ENCODE data around the gene DUT. TPM values are rescaled to one million over a fixed set of nuclear protein-coding genes. Genes with fewer than 3 reads are reported as not detected.
A peak's percentile ranks its signal among the peaks of the same experiment; 100 is the strongest.

Gene DUT
- total and polyA plus RNA-seq, 9 of the 15 experiments (the other 6 are each of a cell fraction or from before 2014, with no cell fraction given) = 13.9 to 235 (median 94.9) TPM

GRCh38 chr15:48331796-48332641 lies 790 bp downstream of the DUT start (continued):
- TF ChIP-seq SIX5 (IDR thresholded peaks at IDR 0.05; ENCODE audit: borderline replicate concordance in 1 of 2, insufficient read depth in 1 of 2, low read depth in 1 of 2, low read length in 2 of 2) = peak in 1 of 2 experiments; percentile 29; a peak in 1 of 4 replicates
- peak; percentile 28; the same call in 1 of the 2 replicates for TF ChIP-seq EGR1 (conservative IDR thresholded peaks at IDR 0.05)
- no peak for TF ChIP-seq MTA1 (IDR thresholded peaks at IDR 0.05; ENCODE audit: borderline replicate concordance)
- no peak for TF ChIP-seq SRF (CRISPR knock-in tag; IDR thresholded peaks at IDR 0.05)
- no peak for TF ChIP-seq MCM5 (IDR thresholded peaks at IDR 0.05; ENCODE audit: low read depth)
- TF ChIP-seq ETS1 (conservative IDR thresholded peaks at IDR 0.05; ENCODE audit: control insufficient read depth, low read depth, low read length) = 0 out of 2 replicates have a peak, but pooled peaks have one; percentile 14
- TF ChIP-seq POLR2AphosphoS5 (IDR thresholded peaks at IDR 0.05; ENCODE audit: control insufficient read depth, insufficient read depth, low read depth, low read length) = peak; percentile 52; the same call in 1 of the 2 replicates
- peak; percentile 46 for TF ChIP-seq NKRF (IDR thresholded peaks at IDR 0.05; ENCODE audit: borderline replicate concordance)
- peak; percentile 9 to 76; a peak in 1 of 4 replicates for TF ChIP-seq MAZ (CRISPR knock-in tag; conservative IDR thresholded peaks at IDR 0.05 in 1 of 2, IDR thresholded peaks at IDR 0.05 in 1 of 2)
- TF ChIP-seq RB1 (IDR thresholded peaks at IDR 0.05; ENCODE audit: low read depth) = peak; percentile 100
- no peak for TF ChIP-seq RREB1 (CRISPR knock-in tag; IDR thresholded peaks at IDR 0.05)
- no peak for TF ChIP-seq DIDO1 (tag; IDR thresholded peaks at IDR 0.05; ENCODE audit: low read depth)
- TF ChIP-seq JUND (IDR thresholded peaks at IDR 0.05; ENCODE audit: borderline replicate concordance, low read depth, low read length) = peak; percentile 95
- TF ChIP-seq JUND (tag; IDR thresholded peaks at IDR 0.05; ENCODE audit: borderline replicate concordance, low read depth, low read length) = no peak
- no peak for TF ChIP-seq THRA (IDR thresholded peaks at IDR 0.05)

Data from K562 (cell line).